Coronary artery (tissue), 2 donors: ENCODE data around the gene TMC7.

Experiments used
- DNase-seq: peaks from one replicate; pipeline ENCODE4 v3.0.0-alpha.2; 2017; ENCODE audit warnings: low spot score
- H3K27ac ChIP-seq, 2 donors: fragments of 200-600 bp; sonication (generic); one replicate each; pipeline ENCODE4 v1.5.1; 2016 to 2019
- H3K4me3 ChIP-seq: fragments of 200-600 bp; sonication (generic); 2 replicates; pipeline ENCODE4 v1.5.1; 2016; ENCODE audit warnings: mild to moderate bottlenecking, moderate library complexity
- CTCF ChIP-seq: fragments of 200-600 bp; sonication (generic); IDR thresholded peaks from one replicate; pipeline ENCODE4 v1.5.1; 2019; ENCODE audit warnings: antibody characterized with exemption

The TMC7 gene

GRCh38 chr16:19089410-19089955, 105.7 kb downstream of the TMC7 start:
- Histone ChIP-seq H3K4me3 (no peak overlapping the region), H3K27ac (no peak overlapping the region)
- no peak for DNase-seq
- no peak for TF ChIP-seq CTCF

- Histone ChIP-seq H3K4me3 (no peak overlapping the region), H3K27ac (no peak overlapping the region)
- TF ChIP-seq CTCF, result no peak
- DNase-seq, result peak; percentile 29
Measured at GRCh38 chr16:19090916-19091315, 107.2 kb downstream of the TMC7 start.

- Histone ChIP-seq H3K27ac (no peak overlapping the region), H3K4me3 (no peak overlapping the region)
- no peak for TF ChIP-seq CTCF
- no peak for DNase-seq
Measured at GRCh38 chr16:19092653-19093410, 109.1 kb downstream of the TMC7 start.

GRCh38 chr16:19093631-19094541, 110.2 kb downstream of the TMC7 start:
- Histone ChIP-seq H3K4me3 (no peak overlapping the region), H3K27ac (no peak overlapping the region)
- TF ChIP-seq CTCF, result no peak
- DNase-seq, result peak; percentile 22

- no peak for TF ChIP-seq CTCF
- no peak overlapping the region for H3K27ac ChIP-seq
- DNase-seq, result peak; percentile 12
- no peak overlapping the region for H3K4me3 ChIP-seq
Measured at GRCh38 chr16:19094542-19095365, 111.0 kb downstream of the TMC7 start.

- no peak overlapping the region for H3K27ac ChIP-seq
- no peak for TF ChIP-seq CTCF
- no peak overlapping the region for H3K4me3 ChIP-seq
- peak; percentile 16 for DNase-seq
Measured at GRCh38 chr16:19095654-19096053, 111.9 kb downstream of the TMC7 start.
